Stomach (tissue), 9 donors: ENCODE measurements around the gene ACSF3. TPM values are rescaled to one million over a fixed set of nuclear protein-coding genes. Genes with fewer than 3 reads are reported as not detected.

ENCODE experiments used
- DNase-seq, 2 donors: peaks; one replicate each; pipeline versions ENCODE4 v3.0.0 to v3.0.0-alpha.2; 2013 to 2019
- H3K27ac ChIP-seq, 5 donors: fragments of 200-600 bp in 4 of 5; sonication (generic) in 4 of 5; one replicate each; pipeline ENCODE4 v1.5.1; 2013 to 2019; ENCODE audit warnings: mild to moderate bottlenecking in 1 of 5, moderate library complexity in 1 of 5
- H3K27me3 ChIP-seq, 3 donors: fragments of 200-600 bp; sonication (generic); one replicate each; pipeline ENCODE4 v1.5.1; 2017 to 2019; ENCODE audit warnings: mixed run types in 1 of 3
- H3K36me3 ChIP-seq, 4 donors: fragments of 200-600 bp; sonication (generic); 1 replicate in 3 of 4; 2 replicates in 1 of 4; pipeline ENCODE4 v1.5.1; 2016 to 2019
- H3K4me1 ChIP-seq, 4 donors: fragments of 200-600 bp; sonication (generic); one replicate each; pipeline ENCODE4 v1.5.1; 2016 to 2019
- H3K4me3 ChIP-seq, 4 donors: fragments of 200-600 bp; sonication (generic) in 3 of 4; one replicate each; pipeline ENCODE4 v1.5.1; 2016 to 2019; ENCODE audit warnings: mild to moderate bottlenecking in 1 of 4
- H3K9me3 ChIP-seq, 4 donors: fragments of 200-600 bp; sonication (generic); one replicate each; pipeline ENCODE4 v1.5.1; 2016 to 2019
- CTCF ChIP-seq, 7 experiments: fragments of 450-650 bp in 4 of 7; fragments of 200-600 bp in 3 of 7; sonication (generic) in 3 of 7; IDR thresholded peaks; one replicate each; pipeline ENCODE4 v1.5.1; 2016 to 2019; ENCODE audit warnings: antibody characterized with exemption in 7 of 7, control low read depth in 2 of 7, mild to moderate bottlenecking in 1 of 7
- EP300 ChIP-seq: sonication (generic); formaldehyde crosslinking; IDR thresholded peaks from one replicate; pipeline ENCODE4 v1.6.1; 2017; ENCODE audit warnings: antibody characterized with exemption
- POLR2A ChIP-seq, 4 donors: fragments of 450-650 bp; IDR thresholded peaks; one replicate each; pipeline ENCODE4 v1.6.1; 2016; ENCODE audit warnings: antibody characterized with exemption in 4 of 4, control low read depth in 2 of 4, mild to moderate bottlenecking in 1 of 4, moderate library complexity in 1 of 4
- POLR2AphosphoS5 ChIP-seq, 3 donors: sonication (generic); formaldehyde crosslinking; IDR thresholded peaks; one replicate each; pipeline ENCODE4 v1.6.1; 2016; ENCODE audit warnings: antibody characterized with exemption in 3 of 3
- WGBS, 5 donors: extraction: QIAGEN DNeasy Blood & Tissue Kit in 3 of 5; methylation state at CpG; one replicate each; pipeline versions ENCODE4 v1.1.5 to v1.1.7; 2013 to 2018; 5-methylcytosine and 5-hydroxymethylcytosine counted together
- intact Hi-C: fragments of 100-400 bp; cut with DNase I; formaldehyde crosslinking; loops from one replicate; pipeline ENCODE4 v1.15.1; 2023; ENCODE audit warnings: low total_unique reads
- polyA plus RNA-seq, 3 donors: library from polyadenylated mRNA; stranded (reverse); fragments of 200-250 nt; gene quantifications; one replicate each; pipeline ENCODE4 v1.2.3, GENCODE V29; 2013
- total RNA-seq, 5 donors: library from RNA; depleted of rRNA; stranded (reverse); fragments of >200 nt; gene quantifications; one replicate each; pipeline versions ENCODE4 v1.1.0 to v1.2.3, GENCODE V29; 2014 to 2016
- donor health status: healthy with polysubstance abuse.
- donor health status: Bipolar disorder and iron deficiency.
- donor health status: healthy.

Gene ACSF3
- total and polyA plus RNA-seq, 8 donors: 16.9 to 265 (median 30.7) TPM

GRCh38 chr16:89154390-89155183 lies 60.9 kb downstream of the ACSF3 start:
- Histone ChIP-seq H3K36me3 (peaks cover 12 to 36% (median 32%) of the 10 kb centered on the region in 4 donors), H3K4me1 (peaks cover 15 to 35% (median 26%) of the 10 kb centered on the region in 4 donors), H3K9me3 (peaks cover 0 to under 1% (median 0%) of the 10 kb centered on the region in 4 donors), H3K27ac (no peak overlapping the region), H3K27me3 (peaks cover 0 to 10% (median 2%) of the 10 kb centered on the region in 3 donors), H3K4me3 (no peak overlapping the region)
- WGBS, 5 donors: 50 to 57% (median 54%) methylated on average over 21 to 24 of the region's 24 CpGs
- no peak for TF ChIP-seq EP300
- no peak for TF ChIP-seq POLR2AphosphoS5 (IDR thresholded peaks at IDR 0.05)
- no peak for TF ChIP-seq POLR2A (IDR thresholded peaks at IDR 0.05)
- TF ChIP-seq CTCF (IDR thresholded peaks at IDR 0.05): no peak
- DNase-seq: no peak
- intact Hi-C loops: no loop called here

- TF ChIP-seq EP300 (no peak), POLR2AphosphoS5 (IDR thresholded peaks at IDR 0.05) (peak in 2 of 3 donors; percentile 7 to 70)
- peaks cover 0 to 15% (median 7%) of the 10 kb centered on the region in 3 donors for H3K27me3 ChIP-seq
- peak overlapping the region in 2 of 5 donors; percentile 7 to 21 for H3K27ac ChIP-seq
- H3K4me1 ChIP-seq: peaks cover 15 to 35% (median 26%) of the 10 kb centered on the region in 4 donors
- no peak overlapping the region for H3K4me3 ChIP-seq
- DNase-seq: peak; percentile 59 to 76
- no peaks in the 10 kb centered on the region for H3K9me3 ChIP-seq
- peaks cover 5 to 30% (median 26%) of the 10 kb centered on the region in 4 donors for H3K36me3 ChIP-seq
- WGBS, 5 donors: 20 to 29% (median 25%) methylated on average over 14 to 19 of the region's 19 CpGs
- intact Hi-C loops: no loop called here
Observed at GRCh38 chr16:89155184-89155679, 61.6 kb downstream of the ACSF3 start.

- peak overlapping the region in 1 of 5 donors; percentile 21 for H3K27ac ChIP-seq
- peaks cover 0 to 24% (median 10%) of the 10 kb centered on the region in 3 donors for H3K27me3 ChIP-seq
- H3K4me3 ChIP-seq: no peak overlapping the region
- H3K9me3 ChIP-seq: no peaks in the 10 kb centered on the region
- H3K4me1 ChIP-seq: peaks cover 15 to 35% (median 26%) of the 10 kb centered on the region in 4 donors
- intact Hi-C loops: no loop called here
- H3K36me3 ChIP-seq: peaks cover 0 to 21% (median 18%) of the 10 kb centered on the region in 4 donors
- WGBS, 5 donors: 43 to 60% (median 51%) methylated on average over 21 to 24 of the region's 24 CpGs
- DNase-seq: peak in 1 of 2 donors; percentile 32
- TF ChIP-seq POLR2A (IDR thresholded peaks at IDR 0.05) (no peak), CTCF (IDR thresholded peaks at IDR 0.05) (no peak), EP300 (no peak), POLR2AphosphoS5 (IDR thresholded peaks at IDR 0.05) (no peak)
Observed at GRCh38 chr16:89155851-89156739, 62.4 kb downstream of the ACSF3 start.

- WGBS, 5 donors: 58 to 73% (median 66%) methylated on average over 18 to 26 of the region's 26 CpGs
- intact Hi-C loops: no loop called here
- no peak for DNase-seq
- H3K36me3 ChIP-seq: peaks cover 0 to 12% (median 9%) of the 10 kb centered on the region in 4 donors
- H3K9me3 ChIP-seq: no peaks in the 10 kb centered on the region
- TF ChIP-seq CTCF (IDR thresholded peaks at IDR 0.05) (no peak), POLR2A (IDR thresholded peaks at IDR 0.05) (no peak), EP300 (no peak), POLR2AphosphoS5 (IDR thresholded peaks at IDR 0.05) (no peak)
- H3K4me1 ChIP-seq: peaks cover 15 to 35% (median 26%) of the 10 kb centered on the region in 4 donors
- peaks cover 0 to 33% (median 13%) of the 10 kb centered on the region in 3 donors for H3K27me3 ChIP-seq
- H3K27ac ChIP-seq: no peak overlapping the region
- no peak overlapping the region for H3K4me3 ChIP-seq
Observed at GRCh38 chr16:89156740-89157645, 63.3 kb downstream of the ACSF3 start.
